Effector memory CD4-positive, alpha-beta T cell (primary cell): ENCODE data around the gene PHOX2A.
"Not testable (repeated sequence)": the region's sequence is repeated elsewhere in the genome, so short reads cannot be mapped to it uniquely, and the experiment has no call there.

Experiments
- DNase-seq, 3 donors: peaks; one replicate each; pipeline ENCODE4 v3.0.0-alpha.2; 2020
- H3K27ac ChIP-seq: 2 replicates; pipeline ENCODE4 v1.7.0; 2013; ENCODE audit warnings: mild to moderate bottlenecking, low read length, moderate library complexity; ENCODE audit not compliant: insufficient read depth, poor library complexity, severe bottlenecking
- H3K27me3 ChIP-seq: replicated peaks from 2 replicates; pipeline ENCODE4 v1.7.0; 2013; ENCODE audit warnings: mild to moderate bottlenecking, low read length; ENCODE audit not compliant: insufficient read depth, control insufficient read depth, poor library complexity, severe bottlenecking
- H3K36me3 ChIP-seq: 2 replicates; pipeline ENCODE4 v1.7.0; 2013; ENCODE audit warnings: mild to moderate bottlenecking, low read length, moderate library complexity; ENCODE audit not compliant: control insufficient read depth, insufficient read depth
- H3K4me1 ChIP-seq: 2 replicates; pipeline ENCODE4 v1.7.0; 2013; ENCODE audit warnings: low read length, mild to moderate bottlenecking; ENCODE audit not compliant: control insufficient read depth, insufficient read depth, poor library complexity, severe bottlenecking
- H3K4me3 ChIP-seq: 2 replicates; pipeline ENCODE4 v1.7.0; 2013; ENCODE audit warnings: low read length, low read depth, mild to moderate bottlenecking; ENCODE audit not compliant: insufficient read depth, poor library complexity, severe bottlenecking
- H3K9me3 ChIP-seq: 2 replicates; pipeline ENCODE4 v1.7.0; 2013; ENCODE audit warnings: mild to moderate bottlenecking, low read length, moderate library complexity; ENCODE audit not compliant: control insufficient read depth

The PHOX2A gene

GRCh38 chr11:72271980-72272379 lies 28.0 kb upstream of the PHOX2A start:
- Histone ChIP-seq H3K4me3 (no peak overlapping the region), H3K4me1 (no peaks in the 10 kb centered on the region), H3K27ac (no peak overlapping the region), H3K27me3 (no peaks in the 10 kb centered on the region), H3K36me3 (no peaks in the 10 kb centered on the region), H3K9me3 (no peaks in the 10 kb centered on the region)
- no peak for DNase-seq

GRCh38 chr11:72267956-72268617 lies 24.1 kb upstream of the PHOX2A start:
- H3K4me1 ChIP-seq, result no peaks in the 10 kb centered on the region
- DNase-seq, result no peak
- no peak overlapping the region for H3K4me3 ChIP-seq
- H3K27ac ChIP-seq, result no peak overlapping the region
- H3K27me3 ChIP-seq, result no peaks in the 10 kb centered on the region
- no peaks in the 10 kb centered on the region for H3K36me3 ChIP-seq
- no peaks in the 10 kb centered on the region for H3K9me3 ChIP-seq

DNA sequence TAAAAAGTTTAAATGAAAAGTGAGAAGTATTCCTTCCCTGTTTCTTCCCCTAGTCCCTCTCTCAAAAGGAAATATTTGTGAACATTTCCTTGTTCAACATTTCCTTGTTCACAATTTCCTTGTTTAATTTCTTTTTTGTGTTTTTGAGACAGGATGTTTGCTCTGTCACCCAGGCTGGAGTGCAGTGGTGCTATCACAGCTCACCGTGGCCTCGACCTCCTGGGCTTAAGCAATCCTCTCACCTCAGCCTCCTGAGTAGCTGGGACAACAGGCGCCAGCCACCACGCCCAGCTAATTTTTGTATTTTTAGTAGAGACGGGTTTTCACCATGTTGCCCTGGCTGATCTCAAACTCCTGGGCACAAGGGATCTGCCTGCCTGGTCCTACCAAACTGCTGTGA lies 23.0 kb upstream of the PHOX2A start:
- H3K36me3 ChIP-seq, H3K27me3 ChIP-seq, H3K9me3 ChIP-seq, DNase-seq, H3K4me1 ChIP-seq, H3K27ac ChIP-seq, H3K4me3 ChIP-seq: not testable (repeated sequence)

GRCh38 chr11:72265951-72266350 lies 22.0 kb upstream of the PHOX2A start:
- Histone ChIP-seq H3K27ac (no peak overlapping the region), H3K27me3 (no peaks in the 10 kb centered on the region), H3K9me3 (no peaks in the 10 kb centered on the region), H3K36me3 (no peaks in the 10 kb centered on the region), H3K4me1 (no peaks in the 10 kb centered on the region), H3K4me3 (no peak overlapping the region)
- DNase-seq, result no peak

GRCh38 chr11:72263361-72263760 lies 19.4 kb upstream of the PHOX2A start:
- Histone ChIP-seq H3K36me3 (no peaks in the 10 kb centered on the region), H3K4me1 (no peaks in the 10 kb centered on the region), H3K4me3 (no peak overlapping the region), H3K27me3 (no peaks in the 10 kb centered on the region), H3K9me3 (no peaks in the 10 kb centered on the region), H3K27ac (no peak overlapping the region)
- DNase-seq, result no peak

- Histone ChIP-seq H3K27me3 (no peaks in the 10 kb centered on the region), H3K4me3 (no peak overlapping the region), H3K9me3 (no peaks in the 10 kb centered on the region), H3K4me1 (no peaks in the 10 kb centered on the region), H3K36me3 (no peaks in the 10 kb centered on the region), H3K27ac (no peak overlapping the region)
- no peak for DNase-seq
These were observed 16.6 kb upstream of the PHOX2A start for GRCh38 chr11:72260574-72260973.

DNA sequence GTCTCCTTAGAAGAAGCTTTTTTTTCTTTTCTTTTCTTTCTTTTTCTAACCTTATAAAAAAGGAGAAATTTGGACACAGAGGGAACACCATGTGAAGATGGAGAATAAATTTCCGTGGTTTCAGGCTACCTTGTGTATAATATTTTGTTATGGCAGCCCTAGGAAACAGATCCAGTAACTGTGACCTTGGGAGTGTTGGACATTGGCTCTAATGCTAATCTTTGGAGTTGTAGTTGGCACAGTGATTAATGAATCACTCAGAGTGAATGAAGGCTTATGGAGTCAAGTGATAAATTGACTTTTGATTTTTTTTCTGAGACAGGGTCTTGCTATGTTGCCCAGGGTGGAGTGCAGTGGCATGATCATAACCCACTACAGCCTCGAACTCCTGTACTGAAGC lies 15.5 kb upstream of the PHOX2A start:
- Histone ChIP-seq H3K9me3 (no peaks in the 10 kb centered on the region), H3K27me3 (no peaks in the 10 kb centered on the region), H3K4me1 (no peaks in the 10 kb centered on the region), H3K4me3 (no peak overlapping the region), H3K27ac (no peak overlapping the region), H3K36me3 (no peaks in the 10 kb centered on the region)
- no peak for DNase-seq

DNA sequence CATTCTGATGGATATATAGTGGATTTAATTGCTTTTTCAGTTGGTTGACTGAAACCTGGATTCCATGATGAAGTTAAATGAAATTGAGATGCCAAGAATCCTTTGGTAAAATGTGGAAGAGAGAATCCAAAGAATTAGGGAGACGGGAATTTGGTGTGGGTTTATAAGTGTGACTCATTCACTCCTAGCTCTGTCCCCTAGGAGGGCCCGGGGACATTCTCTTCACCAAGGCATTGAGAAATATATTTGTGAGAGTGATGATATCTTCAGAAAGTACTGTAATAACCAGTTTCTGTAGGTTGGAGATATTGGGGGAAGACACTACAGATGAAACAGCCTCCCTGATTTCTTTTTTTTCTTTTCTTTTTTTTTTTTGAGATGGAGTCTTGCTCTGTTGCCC lies 13.6 kb upstream of the PHOX2A start:
- no peaks in the 10 kb centered on the region for H3K27me3 ChIP-seq
- no peak overlapping the region for H3K4me3 ChIP-seq
- no peaks in the 10 kb centered on the region for H3K36me3 ChIP-seq
- no peak overlapping the region for H3K27ac ChIP-seq
- H3K9me3 ChIP-seq, result no peaks in the 10 kb centered on the region
- no peak for DNase-seq
- no peaks in the 10 kb centered on the region for H3K4me1 ChIP-seq

DNA sequence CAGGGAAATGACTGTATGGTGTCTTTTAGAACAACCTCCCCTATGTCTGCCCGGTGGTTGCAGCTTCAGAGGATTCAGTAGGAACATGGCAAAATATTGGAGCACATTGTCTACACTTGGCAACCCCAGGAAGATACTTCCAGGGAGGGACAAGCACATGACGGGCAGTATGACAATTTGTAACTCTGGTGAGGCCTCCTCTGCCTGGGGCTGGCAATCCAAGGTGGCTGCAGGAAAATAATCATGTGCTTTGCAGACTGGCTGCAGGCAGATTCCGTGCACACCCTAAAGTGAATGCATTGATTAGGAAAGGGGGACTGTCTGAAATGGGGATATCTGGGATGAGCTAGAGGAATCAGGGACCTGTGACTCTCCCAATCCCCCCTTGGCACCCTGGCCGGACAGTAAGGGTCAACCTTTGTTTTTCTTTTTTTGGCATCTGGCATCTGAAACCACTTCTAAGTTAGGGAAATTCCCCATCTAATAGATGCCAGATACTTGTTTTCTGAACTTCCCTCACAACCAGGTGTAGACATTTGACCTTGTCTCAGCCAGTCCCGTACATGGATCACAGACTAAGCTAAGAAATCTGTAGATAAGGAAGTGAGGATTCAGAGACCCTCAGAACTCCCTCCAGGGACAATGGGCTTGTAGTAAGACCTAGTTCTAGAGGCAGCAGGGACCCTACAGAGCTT lies 10.5 kb upstream of the PHOX2A start:
- Histone ChIP-seq H3K27me3 (no peaks in the 10 kb centered on the region), H3K36me3 (no peaks in the 10 kb centered on the region), H3K27ac (no peak overlapping the region), H3K9me3 (no peaks in the 10 kb centered on the region), H3K4me1 (no peaks in the 10 kb centered on the region), H3K4me3 (no peak overlapping the region)
- DNase-seq, result no peak

- Histone ChIP-seq H3K4me3 (no peak overlapping the region), H3K27me3 (no peaks in the 10 kb centered on the region), H3K36me3 (no peaks in the 10 kb centered on the region), H3K4me1 (no peaks in the 10 kb centered on the region), H3K27ac (no peak overlapping the region), H3K9me3 (no peaks in the 10 kb centered on the region)
- no peak for DNase-seq
These were observed 9.4 kb upstream of the PHOX2A start for GRCh38 chr11:72253392-72253791.
